Measurements from ENCODE around the gene TBC1D3H. TPM values are rescaled to one million over a fixed set of nuclear protein-coding genes. Genes with fewer than 3 reads are reported as not detected.

Gene TBC1D3H
- total RNA-seq, 1 experiment from 2014 or later = not detected

Other genes starting within 250 kb of the TBC1D3H start
- 5.0 and 5.1 TPM in 2 replicates for gene TBC1D3B, start 211.8 kb downstream of the TBC1D3H start, total RNA-seq (2021)
- not detected in 2 replicates for gene CCL3L1, start 191.7 kb downstream of the TBC1D3H start, total RNA-seq (2021)
- gene CCL4L2, start 177.4 kb downstream of the TBC1D3H start, total RNA-seq (2021) = not detected in 2 replicates
- gene TBC1D3I, start 123.9 kb downstream of the TBC1D3H start, total RNA-seq (2021) = 0.58 TPM in 1 of 2 replicates, not detected in the other
- not detected in 2 replicates for gene TBC1D3G, start 64.6 kb downstream of the TBC1D3H start, total RNA-seq (2021)
- 30.4 and 35.2 TPM in 2 replicates for gene ZNHIT3, start 98.2 kb upstream of the TBC1D3H start, total RNA-seq (2021)
- 53.0 and 61.1 TPM in 2 replicates for gene MYO19, start 146.4 kb upstream of the TBC1D3H start, total RNA-seq (2021)
- 9.4 and 10.3 TPM in 2 replicates for gene PIGW, start 146.6 kb upstream of the TBC1D3H start, total RNA-seq (2021)
- gene GGNBP2, start 156.5 kb upstream of the TBC1D3H start, total RNA-seq (2021) = 45.9 and 50.4 TPM in 2 replicates
- gene DHRS11, start 203.4 kb upstream of the TBC1D3H start, total RNA-seq (2021) = 5.3 and 8.1 TPM in 2 replicates
- 5.7 and 6.5 TPM in 2 replicates for gene MRM1, start 213.1 kb upstream of the TBC1D3H start, total RNA-seq (2021)

Measured in A673 (cell line).